A549 treated with CORT108297 at 1 μM for 4 hours (cell line): ENCODE data around the gene CLEC2A. TPM values are rescaled to one million over a fixed set of nuclear protein-coding genes. Genes with fewer than 3 reads are reported as not detected.

Experiments
- total RNA-seq: library from RNA; stranded (reverse); fragments of 200-300 nt; extraction: Qiagen RNA extraction; gene quantifications from 5 replicates; pipeline ENCODE4 v1.2.3, GENCODE V29; 2022

The CLEC2A gene
- not detected in 5 replicates for total RNA-seq

GRCh38 chr12:9932270-9932669, at the start of gene CLEC2A:
TSS of gene CLEC2A (minus strand) at chr12:9932370. CDS start at chr12:9932329, 41 bp downstream.

DNA sequence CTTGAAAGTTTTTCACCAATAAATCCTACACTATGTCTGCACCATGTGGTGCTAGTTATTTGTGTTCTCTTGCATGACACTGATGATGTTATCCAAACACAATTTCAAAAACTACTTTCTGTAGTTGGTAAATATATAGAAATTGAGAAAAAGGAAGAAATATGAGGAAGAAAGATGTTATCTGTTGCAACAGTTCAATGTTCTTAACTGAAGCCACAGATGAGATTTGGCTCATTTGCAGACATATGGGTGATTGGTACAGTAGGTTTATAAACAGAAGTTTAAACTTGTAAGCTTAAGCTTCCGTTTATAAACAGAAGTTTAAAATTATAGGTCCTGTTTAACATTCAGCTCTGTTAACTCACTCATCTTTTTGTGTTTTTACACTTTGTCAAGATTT, 39.0 kb upstream of the CLEC2A start, which contains the start of gene CLEC12A:
Gene CLEC12A (plus strand): TSS at position 229 of the 400 bp plus-strand sequence. CDS start 188 bp downstream, outside the sequence.

GRCh38 chr12:9881246-9881645, 50.9 kb downstream of the CLEC2A start, which contains the start of gene KLRF2:
TSS of gene KLRF2 (plus strand) at chr12:9881489. CDS start at chr12:9881596, 107 bp downstream.

DNA sequence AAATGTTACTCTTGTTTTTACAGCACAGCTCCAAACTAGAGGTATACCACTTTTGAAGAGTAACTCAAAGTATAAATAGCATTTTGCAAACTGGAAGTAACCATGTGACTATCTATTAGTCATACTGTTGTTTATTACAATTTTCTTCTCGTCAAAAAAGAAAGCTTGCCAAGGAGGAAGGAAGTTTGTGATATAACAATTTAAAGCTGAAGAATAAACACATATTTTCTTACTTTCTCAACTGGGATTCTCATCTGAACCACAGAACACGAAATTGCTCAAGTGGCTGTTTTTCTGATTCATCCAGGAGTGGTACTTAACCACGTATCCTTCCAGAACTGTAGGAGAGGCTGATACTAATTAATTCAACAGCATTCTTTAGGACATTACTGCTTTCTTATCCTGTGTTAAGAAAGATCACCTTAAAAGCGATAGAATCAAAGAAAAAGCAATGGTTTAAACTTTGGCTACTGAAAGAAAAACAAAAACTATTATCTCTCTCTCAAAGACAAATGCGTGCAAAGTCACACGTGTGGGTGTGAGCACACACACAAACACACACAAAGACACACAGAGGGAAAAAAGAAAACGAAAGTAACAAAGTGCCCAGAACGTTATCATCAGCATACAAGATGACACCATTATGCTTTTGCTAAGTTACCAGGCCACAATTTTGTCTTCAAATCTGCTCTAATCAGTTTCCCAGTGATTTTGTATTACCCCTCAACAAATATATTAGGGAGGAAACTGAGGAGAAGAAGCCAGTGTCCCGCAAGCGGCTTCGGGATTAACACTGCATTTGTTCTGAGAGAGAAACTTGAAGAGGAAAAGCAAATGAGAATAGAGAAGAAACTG, 62.6 kb downstream of the CLEC2A start, which contains the start of gene CLEC2B:
Gene CLEC2B (minus strand): TSS at position 48 of the 855 bp plus-strand sequence.

Other genes with a start within 250 kb of the CLEC2A start
- not detected in 5 replicates for gene CLECL1, start 199.3 kb downstream of the CLEC2A start, total RNA-seq
- not detected in 5 replicates for gene CD69, start 171.5 kb downstream of the CLEC2A start, total RNA-seq
- not detected in 5 replicates for gene KLRF1, start 104.9 kb downstream of the CLEC2A start, total RNA-seq
- 1.0 to 1.9 TPM (median 1.8 TPM) in 5 replicates for gene CLEC2B, start 63.0 kb downstream of the CLEC2A start, total RNA-seq
- not detected in 5 replicates for gene KLRF2, start 50.9 kb downstream of the CLEC2A start, total RNA-seq
- gene CLEC12A, start 39.0 kb upstream of the CLEC2A start, total RNA-seq = not detected in 5 replicates
- not detected in 5 replicates for gene CLEC1B, start 66.8 kb upstream of the CLEC2A start, total RNA-seq
- not detected in 5 replicates for gene CLEC12B, start 78.3 kb upstream of the CLEC2A start, total RNA-seq
- gene CLEC9A, start 98.3 kb upstream of the CLEC2A start, total RNA-seq = not detected in 5 replicates
- not detected in 5 replicates for gene CLEC1A, start 166.6 kb upstream of the CLEC2A start, total RNA-seq
- not detected in 5 replicates for gene CLEC7A, start 197.8 kb upstream of the CLEC2A start, total RNA-seq
- 0.67 to 1.8 TPM (median 1.0 TPM) in 5 replicates for gene OLR1, start 239.8 kb upstream of the CLEC2A start, total RNA-seq
- 0.10 to 0.47 TPM (median 0.14 TPM) in 4 of 5 replicates, not detected in the other for gene TMEM52B, start 246.7 kb upstream of the CLEC2A start, total RNA-seq